Neural cell (in vitro differentiated cells): ENCODE data around the gene EOMES.
A peak's percentile ranks its signal among the peaks of the same experiment; 100 is the strongest.

Experiments used
- CTCF ChIP-seq: fragments of 450-650 bp; IDR thresholded peaks from 2 replicates; pipeline ENCODE4 v1.5.1; 2014; ENCODE audit warnings: antibody characterized with exemption, mild to moderate bottlenecking, moderate library complexity; ENCODE audit not compliant: poor library complexity, severe bottlenecking
- EZH2 ChIP-seq: fragments of 200-600, 300-800 bp; shearing (Covaris generic), sonication (generic); IDR thresholded peaks from 2 replicates; pipeline ENCODE4 v1.6.1; 2014; ENCODE audit warnings: antibody characterized with exemption, low read length, borderline replicate concordance, mild to moderate bottlenecking; ENCODE audit not compliant: insufficient read depth, poor library complexity, severe bottlenecking
- POLR2AphosphoS5 ChIP-seq: IDR thresholded peaks from 2 replicates; pipeline ENCODE4 v1.6.1; 2012
- SMC3 ChIP-seq: fragments of 450-650 bp; conservative IDR thresholded peaks from 2 replicates; pipeline ENCODE4 v1.6.1; 2014; ENCODE audit warnings: antibody characterized with exemption, mild to moderate bottlenecking, moderate library complexity; ENCODE audit not compliant: poor library complexity
- TAF1 ChIP-seq: IDR thresholded peaks from 2 replicates; pipeline ENCODE4 v1.6.1; 2012; ENCODE audit warnings: low read depth

- TF ChIP-seq CTCF: no peak
- TF ChIP-seq POLR2AphosphoS5: no peak
- no peak for TF ChIP-seq TAF1
- TF ChIP-seq EZH2: peak; percentile 85
- TF ChIP-seq SMC3: no peak
These were observed 8.9 kb upstream of the EOMES start for GRCh38 chr3:27730774-27731659.
